Transverse colon (tissue), 4 donors: ENCODE results near the gene FAM24A. TPM values are rescaled to one million over a fixed set of nuclear protein-coding genes. Genes with fewer than 3 reads are reported as not detected.

Source experiments
- DNase-seq: peaks from one replicate; pipeline ENCODE4 v3.0.0-alpha.2; 2019
- H3K27ac ChIP-seq, 4 donors: fragments of 200-600 bp; sonication (generic); 2 replicates each; pipeline ENCODE4 v1.5.1; 2016 to 2018; ENCODE audit warnings: inconsistent platforms in 4 of 4
- H3K27me3 ChIP-seq: fragments of 200-600 bp; sonication (generic); 2 replicates; pipeline ENCODE4 v1.5.1; 2017; ENCODE audit warnings: inconsistent platforms
- H3K36me3 ChIP-seq, 4 donors: fragments of 200-600 bp; sonication (generic); 2 replicates each; pipeline ENCODE4 v1.5.1; 2017 to 2019; ENCODE audit warnings: inconsistent platforms in 4 of 4
- H3K4me1 ChIP-seq, 4 donors: fragments of 200-600 bp; sonication (generic); 2 replicates each; pipeline ENCODE4 v1.5.1; 2017 to 2020; ENCODE audit warnings: inconsistent platforms in 4 of 4
- H3K4me3 ChIP-seq, 4 donors: fragments of 200-600 bp; sonication (generic); 1 replicate in 1 of 4; 2 replicates in 3 of 4; pipeline versions ENCODE4 v1.5.1 to v1.6.1; 2017 to 2019; ENCODE audit warnings: inconsistent platforms in 4 of 4
- H3K9me3 ChIP-seq, 2 donors: fragments of 200-600 bp; sonication (generic); 2 replicates each; pipeline ENCODE4 v1.5.1; 2017 to 2019; ENCODE audit warnings: inconsistent platforms in 2 of 2
- EP300 ChIP-seq: sonication (generic); formaldehyde crosslinking; IDR thresholded peaks from one replicate; pipeline ENCODE4 v1.6.1; 2017; ENCODE audit warnings: antibody characterized with exemption, low read depth
- POLR2A ChIP-seq: fragments of 450-650 bp; IDR thresholded peaks from one replicate; pipeline ENCODE4 v1.6.1; 2016; ENCODE audit warnings: antibody characterized with exemption, mild to moderate bottlenecking, moderate library complexity
- POLR2AphosphoS5 ChIP-seq, 3 donors: sonication (generic); formaldehyde crosslinking; IDR thresholded peaks; one replicate each; pipeline ENCODE4 v1.6.1; 2016; ENCODE audit warnings: antibody characterized with exemption in 3 of 3
- WGBS, 2 donors: methylation state at CpG; one replicate each; pipeline ENCODE4 v1.1.5; 2018; ENCODE audit warnings: low coverage in 1 of 2; 5-methylcytosine and 5-hydroxymethylcytosine counted together
- in situ Hi-C, 4 donors: fragments of 200-750 bp; cut with MboI; loops; one replicate each; pipeline versions ENCODE4 v1.15.0 to v1.15.1; 2017; ENCODE audit warnings: low sequenced_read_pairs in 3 of 4, low pct_ligation_motif_present in 1 of 4, low pct_unique_long_range_greater_than_20kb in 1 of 4
- intact Hi-C: fragments of 100-400 bp; cut with DNase I; formaldehyde crosslinking; loops from one replicate; pipeline ENCODE4 v1.15.1; 2023; ENCODE audit warnings: low total_unique reads
- total RNA-seq, 4 donors: library from RNA; depleted of rRNA; stranded (reverse); fragments of >200 nt; gene quantifications; one replicate each; pipeline ENCODE4 v1.1.0, GENCODE V29; 2016
- TF ChIP-seq, protein P1 (sequence below), 5 experiments: fragments of 200-600 bp in 3 of 5; fragments of 450-650 bp in 2 of 5; sonication (generic) in 3 of 5; IDR thresholded peaks; 1 replicate in 2 of 5; 2 replicates in 3 of 5; pipeline ENCODE4 v1.5.1; 2016 to 2017; ENCODE audit warnings: antibody characterized with exemption in 5 of 5, inconsistent platforms in 3 of 5, mild to moderate bottlenecking in 2 of 5, moderate library complexity in 1 of 5

FAM24A gene
- total RNA-seq, 4 donors from 2014 or later, result not detected

DNA sequence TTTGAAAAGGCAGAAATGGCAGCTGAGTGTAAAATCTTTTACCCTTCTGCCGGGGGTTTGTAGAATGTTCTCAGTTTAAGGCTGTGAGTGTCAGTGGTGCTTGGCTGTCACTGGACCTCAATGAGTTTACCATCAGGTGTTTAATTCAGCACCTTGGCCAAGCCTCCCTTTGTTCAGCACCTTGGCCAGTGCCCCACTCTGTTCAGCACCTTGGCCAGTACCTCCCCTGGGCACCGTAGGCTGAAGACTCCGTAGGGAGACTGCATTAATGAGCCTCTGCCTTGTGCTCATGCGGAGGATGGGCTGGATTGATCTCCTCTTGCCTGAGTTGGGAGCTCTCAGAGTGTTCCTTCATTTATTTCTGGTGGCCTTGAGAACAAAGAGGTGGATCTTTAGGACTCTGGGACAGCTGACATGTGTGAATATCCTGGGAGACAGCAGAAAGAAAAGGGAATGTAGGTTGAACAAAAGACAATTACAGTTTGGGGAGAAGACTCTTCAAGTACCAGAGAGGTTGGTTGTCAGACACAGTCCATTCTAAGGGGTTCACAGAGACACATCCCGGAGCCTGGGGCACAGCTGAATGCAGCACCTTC lies 1.6 kb downstream of the FAM24A start:
- intact Hi-C loops, result no loop called here
- H3K27ac ChIP-seq, result no peak overlapping the region
- H3K27me3 ChIP-seq, result no peaks in the 10 kb centered on the region
- TF ChIP-seq POLR2A, result no peak
- TF ChIP-seq EP300, result no peak
- TF ChIP-seq, protein P1, sequence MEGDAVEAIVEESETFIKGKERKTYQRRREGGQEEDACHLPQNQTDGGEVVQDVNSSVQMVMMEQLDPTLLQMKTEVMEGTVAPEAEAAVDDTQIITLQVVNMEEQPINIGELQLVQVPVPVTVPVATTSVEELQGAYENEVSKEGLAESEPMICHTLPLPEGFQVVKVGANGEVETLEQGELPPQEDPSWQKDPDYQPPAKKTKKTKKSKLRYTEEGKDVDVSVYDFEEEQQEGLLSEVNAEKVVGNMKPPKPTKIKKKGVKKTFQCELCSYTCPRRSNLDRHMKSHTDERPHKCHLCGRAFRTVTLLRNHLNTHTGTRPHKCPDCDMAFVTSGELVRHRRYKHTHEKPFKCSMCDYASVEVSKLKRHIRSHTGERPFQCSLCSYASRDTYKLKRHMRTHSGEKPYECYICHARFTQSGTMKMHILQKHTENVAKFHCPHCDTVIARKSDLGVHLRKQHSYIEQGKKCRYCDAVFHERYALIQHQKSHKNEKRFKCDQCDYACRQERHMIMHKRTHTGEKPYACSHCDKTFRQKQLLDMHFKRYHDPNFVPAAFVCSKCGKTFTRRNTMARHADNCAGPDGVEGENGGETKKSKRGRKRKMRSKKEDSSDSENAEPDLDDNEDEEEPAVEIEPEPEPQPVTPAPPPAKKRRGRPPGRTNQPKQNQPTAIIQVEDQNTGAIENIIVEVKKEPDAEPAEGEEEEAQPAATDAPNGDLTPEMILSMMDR (IDR thresholded peaks at IDR 0.05), result no peak
- in situ Hi-C loops, result no loop called here
- no peaks in the 10 kb centered on the region for H3K9me3 ChIP-seq
- WGBS, 2 donors, result 39% methylated on average over 5 of the region's 5 CpGs; no CpG with 5 or more reads in 1 of the 2 donors
- peak; percentile 24 for DNase-seq
- no peak overlapping the region for H3K4me3 ChIP-seq
- H3K4me1 ChIP-seq, result no peaks in the 10 kb centered on the region
- H3K36me3 ChIP-seq, result no peaks in the 10 kb centered on the region

DNA sequence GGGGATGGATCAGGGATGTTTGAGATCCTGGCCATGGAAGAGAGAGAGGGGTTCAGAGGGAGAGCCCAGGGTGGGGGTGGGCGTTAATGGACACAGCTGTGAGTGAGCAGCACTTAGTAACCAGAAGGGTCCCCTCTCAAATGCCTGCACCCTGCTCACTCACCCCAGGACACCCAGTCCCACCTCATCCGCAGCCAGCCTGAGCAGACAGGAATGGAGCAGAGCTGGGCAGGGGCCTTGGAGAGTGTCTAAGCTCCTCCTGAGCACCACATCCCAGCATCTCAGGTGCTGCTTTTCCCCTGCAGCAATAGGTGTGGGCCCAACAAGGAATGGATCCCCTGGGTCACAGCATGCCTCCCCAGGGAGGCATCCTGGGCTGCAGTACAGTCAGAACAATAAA lies 5.3 kb downstream of the FAM24A start:
- WGBS, 2 donors, result 67% methylated on average over 2 of the region's 2 CpGs; no CpG with 5 or more reads in 1 of the 2 donors
- intact Hi-C loops, result no loop called here
- H3K4me3 ChIP-seq, result no peak overlapping the region
- TF ChIP-seq POLR2AphosphoS5 (IDR thresholded peaks at IDR 0.05) (no peak), EP300 (no peak), POLR2A (no peak)
- TF ChIP-seq, protein P1 (IDR thresholded peaks at IDR 0.05), result no peak
- H3K4me1 ChIP-seq, result no peaks in the 10 kb centered on the region
- H3K27me3 ChIP-seq, result no peaks in the 10 kb centered on the region
- no peaks in the 10 kb centered on the region for H3K9me3 ChIP-seq
- in situ Hi-C loops, result no loop called here
- no peak overlapping the region for H3K27ac ChIP-seq
- DNase-seq, result no peak
- H3K36me3 ChIP-seq, result no peaks in the 10 kb centered on the region

DNA sequence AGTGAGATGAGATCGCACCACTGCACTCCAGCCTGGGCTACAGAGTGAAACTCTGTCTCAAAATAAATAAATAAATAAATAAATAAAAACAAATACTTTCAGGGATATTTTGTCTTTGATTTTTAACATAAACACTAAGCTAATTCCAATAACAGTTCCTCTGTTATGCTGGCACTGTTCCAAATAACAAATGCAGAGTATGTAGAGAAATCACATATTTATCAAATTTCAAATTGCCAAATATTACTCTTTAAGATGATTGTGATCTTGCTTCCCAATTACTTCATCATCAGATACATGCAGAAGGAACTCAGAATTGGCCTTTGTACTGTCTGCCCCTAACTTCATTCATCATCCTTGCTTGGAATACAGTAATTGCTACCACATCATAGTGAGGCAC lies 19.7 kb downstream of the FAM24A start:
- Histone ChIP-seq H3K36me3 (no peaks in the 10 kb centered on the region), H3K9me3 (no peaks in the 10 kb centered on the region), H3K27me3 (no peaks in the 10 kb centered on the region), H3K27ac (no peak overlapping the region), H3K4me1 (no peaks in the 10 kb centered on the region), H3K4me3 (no peak overlapping the region)
- TF ChIP-seq POLR2A, result no peak
- TF ChIP-seq EP300, result no peak
- TF ChIP-seq, protein P1 (IDR thresholded peaks at IDR 0.05), result no peak
- TF ChIP-seq POLR2AphosphoS5 (IDR thresholded peaks at IDR 0.05), result no peak
- DNase-seq, result no peak
- 94 to 100% methylated on average over 1 of the region's 1 CpG for whole genome bisulfite sequencing, 2 donors
- in situ Hi-C loops (no loop called here), intact Hi-C loops (no loop called here)

DNA sequence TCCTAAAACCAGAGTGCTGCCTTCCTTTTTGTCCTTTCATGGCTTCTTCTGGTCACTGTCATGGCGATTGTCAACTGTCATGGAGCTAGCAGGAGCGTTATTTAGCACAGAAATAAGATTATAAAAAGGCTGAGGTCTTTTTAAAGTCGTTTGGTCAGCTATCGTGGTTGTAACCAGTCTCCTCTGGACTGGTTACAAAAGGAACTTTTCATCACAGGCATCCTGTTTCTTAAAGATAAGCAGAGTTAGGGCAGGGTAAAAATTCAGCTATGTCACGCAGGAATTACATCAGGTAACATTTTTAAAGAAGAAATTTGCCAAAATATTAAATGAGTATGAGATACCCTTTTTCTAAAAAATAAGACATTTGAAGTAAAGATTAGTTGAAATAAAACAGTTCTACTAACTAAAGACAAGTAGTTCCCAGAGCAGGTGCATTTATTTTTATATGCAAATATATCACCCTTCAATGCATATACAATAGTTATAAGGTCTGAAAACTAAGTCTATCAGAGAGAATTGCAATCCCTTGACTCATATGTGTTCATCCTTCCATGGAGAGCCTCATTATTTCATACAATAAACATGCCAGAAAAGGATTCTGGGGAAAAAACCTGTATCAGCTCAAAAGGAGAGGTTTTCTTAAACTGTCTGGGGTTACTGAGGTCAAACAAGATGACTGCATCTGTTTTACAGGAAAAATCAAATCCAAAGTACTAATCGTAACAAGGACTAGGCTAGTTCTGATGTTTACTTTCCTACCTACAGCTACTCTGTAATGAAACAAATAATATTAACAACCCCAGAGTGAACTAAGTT lies 20.9 kb downstream of the FAM24A start:
- Histone ChIP-seq H3K36me3 (peaks cover 0 to 5% (median 2%) of the 10 kb centered on the region in 4 donors), H3K27me3 (no peaks in the 10 kb centered on the region), H3K27ac (no peak overlapping the region), H3K4me1 (no peaks in the 10 kb centered on the region), H3K9me3 (no peaks in the 10 kb centered on the region), H3K4me3 (no peak overlapping the region)
- TF ChIP-seq POLR2A (no peak), EP300 (no peak), POLR2AphosphoS5 (IDR thresholded peaks at IDR 0.05) (no peak)
- TF ChIP-seq, protein P1 (IDR thresholded peaks at IDR 0.05), result no peak
- no peak for DNase-seq
- intact Hi-C loops (no loop called here), in situ Hi-C loops (no loop called here)
- 54 to 74% methylated on average over 5 to 6 of the region's 6 CpGs for WGBS, 2 donors
